ENCODE data around the gene NEDD4L.

Gene NEDD4L

DNA sequence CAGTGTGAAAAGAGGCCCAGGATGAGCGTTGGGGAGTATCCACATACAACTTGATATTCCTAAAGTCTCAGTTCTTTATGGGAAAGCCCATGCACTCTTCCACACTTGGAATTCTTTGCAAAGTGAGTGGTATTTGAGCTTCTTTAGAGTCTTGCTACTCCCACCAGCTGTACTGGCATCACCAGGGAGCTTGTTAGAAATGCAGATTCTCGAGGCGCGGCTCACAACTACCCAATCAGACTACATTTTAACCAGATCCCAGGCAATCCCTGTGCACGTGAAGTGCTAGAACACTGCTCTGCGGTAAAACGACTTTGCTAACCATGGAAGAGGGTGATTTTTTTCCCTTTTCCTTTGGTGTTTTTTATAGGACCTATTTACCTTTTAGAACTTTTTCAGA, 184.7 kb downstream of the NEDD4L start:
- Histone ChIP-seq H3K4me3 (ENCODE audit: low read depth, low read length) (no peak overlapping the region), H3K27me3 (replicated peaks) (no peaks in the 10 kb centered on the region), H3K27ac (no peak overlapping the region), H3K36me3 (replicated peaks) (peaks cover 2% of the 10 kb centered on the region)
- in situ Hi-C loops (cut with HindIII; ENCODE audit: low pct_ligation_motif_present, low sequenced_read_pairs) = no loop called here
- no peak for DNase-seq
- TF ChIP-seq, protein P1, sequence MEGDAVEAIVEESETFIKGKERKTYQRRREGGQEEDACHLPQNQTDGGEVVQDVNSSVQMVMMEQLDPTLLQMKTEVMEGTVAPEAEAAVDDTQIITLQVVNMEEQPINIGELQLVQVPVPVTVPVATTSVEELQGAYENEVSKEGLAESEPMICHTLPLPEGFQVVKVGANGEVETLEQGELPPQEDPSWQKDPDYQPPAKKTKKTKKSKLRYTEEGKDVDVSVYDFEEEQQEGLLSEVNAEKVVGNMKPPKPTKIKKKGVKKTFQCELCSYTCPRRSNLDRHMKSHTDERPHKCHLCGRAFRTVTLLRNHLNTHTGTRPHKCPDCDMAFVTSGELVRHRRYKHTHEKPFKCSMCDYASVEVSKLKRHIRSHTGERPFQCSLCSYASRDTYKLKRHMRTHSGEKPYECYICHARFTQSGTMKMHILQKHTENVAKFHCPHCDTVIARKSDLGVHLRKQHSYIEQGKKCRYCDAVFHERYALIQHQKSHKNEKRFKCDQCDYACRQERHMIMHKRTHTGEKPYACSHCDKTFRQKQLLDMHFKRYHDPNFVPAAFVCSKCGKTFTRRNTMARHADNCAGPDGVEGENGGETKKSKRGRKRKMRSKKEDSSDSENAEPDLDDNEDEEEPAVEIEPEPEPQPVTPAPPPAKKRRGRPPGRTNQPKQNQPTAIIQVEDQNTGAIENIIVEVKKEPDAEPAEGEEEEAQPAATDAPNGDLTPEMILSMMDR (IDR thresholded peaks at IDR 0.05; ENCODE audit: low read depth, low read length, missing control alignments) = no peak

DNA sequence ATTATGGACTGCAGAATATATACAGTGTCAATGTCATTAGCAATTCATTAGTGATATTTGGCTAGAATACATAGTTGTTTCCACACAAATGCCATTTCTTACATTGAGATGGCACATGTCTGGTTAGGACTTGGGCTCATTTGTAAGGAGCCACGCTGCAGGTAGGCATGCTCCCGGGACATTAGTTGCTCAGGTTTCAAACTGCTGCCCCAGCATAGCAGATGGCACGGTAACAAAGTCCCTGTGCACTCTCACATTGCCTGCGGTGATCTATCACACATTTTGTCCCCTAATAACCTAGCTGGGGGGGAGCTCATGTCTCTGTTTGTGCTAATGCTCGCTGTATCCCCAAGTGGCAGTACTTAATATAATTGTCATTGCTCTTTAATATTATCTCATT, 185.1 kb downstream of the NEDD4L start:
- DNase-seq = no peak
- Histone ChIP-seq H3K27ac (no peak overlapping the region), H3K27me3 (replicated peaks) (no peaks in the 10 kb centered on the region), H3K36me3 (replicated peaks) (peaks cover 2% of the 10 kb centered on the region), H3K4me3 (ENCODE audit: low read depth, low read length) (no peak overlapping the region)
- in situ Hi-C loops (cut with HindIII; ENCODE audit: low pct_ligation_motif_present, low sequenced_read_pairs) = no loop called here
- TF ChIP-seq, protein P1 (IDR thresholded peaks at IDR 0.05; ENCODE audit: low read depth, low read length, missing control alignments) = no peak

DNA sequence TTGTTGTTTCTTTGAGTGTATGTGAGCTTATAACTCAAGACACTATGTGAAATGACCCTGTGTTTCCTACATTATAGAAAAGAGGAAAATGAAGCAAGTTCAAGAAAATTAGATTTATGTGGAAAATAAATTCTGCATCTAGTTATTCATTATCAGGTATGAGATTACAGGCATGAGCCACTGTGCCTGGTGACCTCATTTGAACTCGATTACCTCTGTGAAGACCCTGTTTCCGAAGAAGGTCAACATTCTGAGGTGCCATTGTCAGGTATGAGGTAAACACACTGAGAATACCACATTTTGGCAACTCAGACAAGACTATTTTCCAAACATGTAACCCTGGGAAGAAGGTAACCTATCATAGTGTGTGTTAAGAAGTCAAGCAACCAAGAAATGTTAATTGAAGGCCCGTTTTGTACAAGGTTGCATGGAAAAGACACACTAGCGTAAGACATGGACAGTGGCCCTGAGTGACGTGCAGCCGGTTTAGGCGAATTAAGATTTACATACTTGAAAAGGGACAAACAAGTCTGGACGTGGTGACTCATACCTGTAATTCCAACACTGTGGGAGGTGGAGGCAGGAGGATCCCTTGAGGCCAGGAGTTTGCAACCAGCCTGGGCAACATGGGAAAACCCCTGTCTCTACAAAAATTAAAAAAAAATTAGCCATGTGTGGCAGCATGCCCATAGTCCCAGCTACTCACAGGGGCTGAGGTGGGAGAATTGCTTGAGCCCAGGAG, 186.6 kb downstream of the NEDD4L start:
- Histone ChIP-seq H3K27ac (no peak overlapping the region), H3K4me3 (ENCODE audit: low read depth, low read length) (no peak overlapping the region), H3K36me3 (replicated peaks) (peaks cover 2% of the 10 kb centered on the region), H3K27me3 (replicated peaks) (no peaks in the 10 kb centered on the region)
- TF ChIP-seq, protein P1 (IDR thresholded peaks at IDR 0.05; ENCODE audit: low read depth, low read length, missing control alignments) = no peak
- DNase-seq = peak; percentile 29
- in situ Hi-C loops (cut with HindIII; ENCODE audit: low pct_ligation_motif_present, low sequenced_read_pairs) = no loop called here

DNA sequence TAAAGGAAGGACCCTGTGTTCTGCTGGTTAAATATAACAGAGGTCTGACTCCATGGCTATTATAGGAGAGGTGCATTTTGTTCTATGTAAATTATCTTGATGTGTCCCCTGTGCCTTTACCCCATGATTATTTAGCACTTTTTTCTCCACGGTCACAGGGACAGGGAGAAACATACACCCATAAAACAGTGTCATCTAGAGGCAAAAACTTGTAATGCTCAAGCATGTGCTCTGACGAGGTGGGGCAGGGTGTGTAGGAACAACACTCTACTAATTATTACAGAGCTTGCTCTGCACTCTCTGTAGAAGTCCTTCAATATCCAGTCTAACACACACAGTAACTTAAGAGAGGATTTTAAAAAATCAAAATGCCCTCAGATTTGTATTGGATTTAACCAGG, 187.9 kb downstream of the NEDD4L start:
- in situ Hi-C loops (cut with HindIII; ENCODE audit: low pct_ligation_motif_present, low sequenced_read_pairs) = no loop called here
- TF ChIP-seq, protein P1 (IDR thresholded peaks at IDR 0.05; ENCODE audit: low read depth, low read length, missing control alignments) = peak; percentile 58
- H3K27me3 ChIP-seq (replicated peaks) = no peaks in the 10 kb centered on the region
- H3K4me3 ChIP-seq (ENCODE audit: low read depth, low read length) = no peak overlapping the region
- H3K27ac ChIP-seq = no peak overlapping the region
- DNase-seq = no peak
- peaks cover 2% of the 10 kb centered on the region for H3K36me3 ChIP-seq (replicated peaks)

DNA sequence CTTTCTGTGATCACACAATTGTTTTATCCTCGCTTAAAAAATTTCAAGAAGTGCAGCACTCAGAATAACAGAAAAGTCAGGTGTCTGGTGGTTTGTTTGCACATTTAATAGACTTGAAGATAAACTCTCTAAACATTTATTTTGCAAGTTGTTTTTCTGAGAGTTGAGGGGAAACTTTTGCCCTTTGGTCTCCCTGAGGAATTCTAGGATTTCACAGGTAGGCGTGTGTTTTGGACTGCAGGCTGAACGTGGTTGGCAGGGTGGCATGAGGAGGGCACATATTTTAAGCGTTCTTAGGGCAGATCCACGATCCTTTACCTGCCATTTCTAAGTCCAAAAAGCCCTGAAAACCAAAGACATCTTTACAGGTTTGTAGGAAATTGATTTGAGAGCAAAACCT, 188.6 kb downstream of the NEDD4L start:
- TF ChIP-seq, protein P1 (IDR thresholded peaks at IDR 0.05; ENCODE audit: low read depth, low read length, missing control alignments) = no peak
- H3K36me3 ChIP-seq (replicated peaks) = peaks cover 2% of the 10 kb centered on the region
- DNase-seq = no peak
- no peak overlapping the region for H3K27ac ChIP-seq
- in situ Hi-C loops (cut with HindIII; ENCODE audit: low pct_ligation_motif_present, low sequenced_read_pairs) = no loop called here
- no peak overlapping the region for H3K4me3 ChIP-seq (ENCODE audit: low read depth, low read length)
- no peaks in the 10 kb centered on the region for H3K27me3 ChIP-seq (replicated peaks)

DNA sequence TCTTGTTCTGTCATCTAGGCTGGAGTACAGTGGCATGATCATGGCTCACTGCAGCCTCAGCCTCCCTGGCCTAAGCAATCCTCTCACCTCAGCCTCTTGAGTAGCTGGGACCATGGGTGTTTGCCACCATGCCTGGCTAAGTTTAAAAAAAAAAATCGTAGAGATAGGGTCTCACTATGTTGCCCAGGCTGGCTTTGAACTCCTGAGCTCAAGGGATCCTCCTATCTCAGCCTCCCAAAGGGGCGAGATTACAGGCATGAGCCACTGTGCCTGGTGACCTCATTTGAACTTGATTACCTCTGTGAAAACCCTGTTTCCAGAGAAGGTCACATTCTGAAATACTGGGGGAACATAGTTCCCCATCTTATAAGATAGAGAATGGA, 190.3 kb downstream of the NEDD4L start:
- no peak for DNase-seq
- TF ChIP-seq, protein P1 (IDR thresholded peaks at IDR 0.05; ENCODE audit: low read depth, low read length, missing control alignments) = no peak
- peaks cover 2% of the 10 kb centered on the region for H3K36me3 ChIP-seq (replicated peaks)
- no peaks in the 10 kb centered on the region for H3K27me3 ChIP-seq (replicated peaks)
- no peak overlapping the region for H3K4me3 ChIP-seq (ENCODE audit: low read depth, low read length)
- no peak overlapping the region for H3K27ac ChIP-seq
- in situ Hi-C loops (cut with HindIII; ENCODE audit: low pct_ligation_motif_present, low sequenced_read_pairs) = no loop called here

All from brain microvascular endothelial cell (primary cell).